Measurements from ENCODE around the gene TRAF3IP1.

- TF ChIP-seq CTCF (IDR thresholded peaks at IDR 0.05; ENCODE audit: poor library complexity, severe bottlenecking), result no peak
- TF ChIP-seq EP300 (conservative IDR thresholded peaks at IDR 0.05; ENCODE audit: poor library complexity, severe bottlenecking), result no peak
Measured at GRCh38 chr2:238420878-238421694, 100.8 kb downstream of the TRAF3IP1 start.

All from neural cell (in vitro differentiated cells).